GM12891 (cell line): ENCODE data around the gene VSNL1. TPM values are rescaled to one million over a fixed set of nuclear protein-coding genes. Genes with fewer than 3 reads are reported as not detected.

Experiments used
- DNase-seq: peaks from one replicate; pipeline ENCODE4 v3.0.0; 2011; ENCODE audit warnings: low spot score; ENCODE audit not compliant: insufficient read length
- FAIRE-seq: peaks from 2 replicates; lab custom pipeline; 2011; peaks lifted over from hg19 to GRCh38; lab: Jason Lieb, UNC
- PAX5 ChIP-seq: IDR thresholded peaks from 2 replicates; pipeline ENCODE4 v1.6.1; 2011; ENCODE audit warnings: low read length, moderate library complexity, mild to moderate bottlenecking; ENCODE audit not compliant: insufficient read depth, severe bottlenecking
- POLR2A ChIP-seq: IDR thresholded peaks from 2 replicates; pipeline ENCODE4 v1.6.1; 2011; ENCODE audit warnings: low read depth, low read length, control low read depth
- POLR2AphosphoS5 ChIP-seq: IDR thresholded peaks from 2 replicates; pipeline ENCODE4 v1.6.1; 2011; ENCODE audit warnings: low read depth, low read length, control low read depth
- POU2F2 ChIP-seq: IDR thresholded peaks from 2 replicates; pipeline ENCODE4 v1.6.1; 2011; ENCODE audit warnings: low read depth, mild to moderate bottlenecking, control low read depth, low read length, moderate library complexity
- SPI1 ChIP-seq: IDR thresholded peaks from 2 replicates; pipeline ENCODE4 v1.6.1; 2011; ENCODE audit warnings: low read depth, low read length, control low read depth
- TAF1 ChIP-seq: IDR thresholded peaks from 2 replicates; pipeline ENCODE4 v1.6.1; 2011; ENCODE audit warnings: low read depth, low read length, control low read depth
- polyA plus RNA-seq: library from polyadenylated mRNA; unstranded; fragments of >200 nt; gene quantifications from one replicate; pipeline ENCODE4 v1.2.1, GENCODE V29; 2012; ENCODE audit warnings: low read depth, missing spikeins, inconsistent platforms; ENCODE audit not compliant: missing spikeins

VSNL1 gene
- 0.04 TPM for polyA plus RNA-seq

- TF ChIP-seq POU2F2 (no peak), SPI1 (no peak), TAF1 (no peak), POLR2AphosphoS5 (no peak), PAX5 (no peak), POLR2A (no peak)
- no peak for FAIRE-seq
- no peak for DNase-seq
Measured at GRCh38 chr2:17540093-17540812, at the start of gene VSNL1. VSNL1 (plus strand) TSS chr2:17540696; CDS start chr2:17592075, 51,379 bp downstream.

GRCh38 chr2:17495590-17495989 is 44.9 kb upstream of the VSNL1 start:
- DNase-seq = no peak
- no peak for FAIRE-seq
- no peak for TF ChIP-seq PAX5
- TF ChIP-seq SPI1 = no peak
- no peak for TF ChIP-seq POLR2A
- TF ChIP-seq TAF1 = no peak
- TF ChIP-seq POU2F2 = no peak
- TF ChIP-seq POLR2AphosphoS5 = no peak

DNA sequence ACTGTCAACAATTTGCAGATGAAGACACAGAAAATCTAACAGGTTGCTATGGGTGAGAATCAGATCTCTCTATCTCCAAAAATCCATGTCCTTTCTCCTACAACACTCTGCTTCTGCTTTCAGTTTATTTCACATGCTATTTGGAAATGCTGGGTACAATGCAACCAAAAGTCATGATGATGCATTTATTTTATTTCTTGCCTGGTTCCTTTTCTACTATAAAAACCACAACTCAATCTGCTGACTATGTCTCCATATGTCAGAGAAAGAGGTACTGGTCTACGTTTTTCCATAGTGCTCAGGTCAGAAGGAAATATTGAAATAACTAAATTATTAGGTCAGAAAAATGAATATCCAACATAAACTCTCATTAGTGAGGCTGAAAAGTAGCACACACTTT is 42.8 kb upstream of the VSNL1 start:
- TF ChIP-seq POU2F2 (no peak), PAX5 (no peak), SPI1 (no peak), TAF1 (no peak), POLR2AphosphoS5 (no peak), POLR2A (no peak)
- FAIRE-seq (no peak), DNase-seq (no peak)

GRCh38 chr2:17506736-17507616 is 33.5 kb upstream of the VSNL1 start:
- FAIRE-seq = no peak
- TF ChIP-seq TAF1 (no peak), SPI1 (no peak), POLR2AphosphoS5 (no peak), POU2F2 (no peak), PAX5 (no peak), POLR2A (no peak)
- no peak for DNase-seq

GRCh38 chr2:17515652-17516051 is 24.8 kb upstream of the VSNL1 start:
- TF ChIP-seq POLR2A = no peak
- TF ChIP-seq POLR2AphosphoS5 = no peak
- no peak for TF ChIP-seq POU2F2
- TF ChIP-seq TAF1 = no peak
- no peak for TF ChIP-seq SPI1
- TF ChIP-seq PAX5 = no peak
- DNase-seq = no peak
- no peak for FAIRE-seq

GRCh38 chr2:17517481-17518211 is 22.9 kb upstream of the VSNL1 start:
- FAIRE-seq = peak; percentile 52
- no peak for DNase-seq
- no peak for TF ChIP-seq POU2F2
- TF ChIP-seq TAF1 = no peak
- TF ChIP-seq SPI1 = no peak
- TF ChIP-seq POLR2AphosphoS5 = no peak
- TF ChIP-seq POLR2A = no peak
- no peak for TF ChIP-seq PAX5

- peak; percentile 90 for FAIRE-seq
- TF ChIP-seq TAF1 (no peak), POU2F2 (peak; percentile 62; the same call in 1 of the 2 replicates)
- peak; percentile 21 for DNase-seq
Measured at GRCh38 chr2:17518212-17519154, 22.0 kb upstream of the VSNL1 start, which contains the start of gene RAD51AP2. RAD51AP2 (minus strand) TSS chr2:17518440; CDS start chr2:17518415, 25 bp downstream.

GRCh38 chr2:17519486-17519885 is 21.0 kb upstream of the VSNL1 start:
- FAIRE-seq = no peak

More at GRCh38 chr2:17519486-17519885, 21.0 kb upstream of the VSNL1 start:
- no peak for DNase-seq
- TF ChIP-seq PAX5 (no peak), SPI1 (no peak), POU2F2 (no peak), TAF1 (no peak), POLR2A (no peak), POLR2AphosphoS5 (no peak)
